Keratinocyte (primary cell): Measurements from ENCODE around the gene CENPVL2.
"Not testable (repeated sequence)": the region's sequence is repeated elsewhere in the genome, so short reads cannot be mapped to it uniquely, and the experiment has no call there.

Experiments
- EZH2 ChIP-seq: IDR thresholded peaks from one replicate; pipeline ENCODE4 v1.6.1; 2012; ENCODE audit warnings: inconsistent platforms, mild to moderate bottlenecking, low read length, moderate library complexity
- TF ChIP-seq, protein P1 (sequence below), 3 experiments: IDR thresholded peaks in 1 of 3; conservative IDR thresholded peaks in 1 of 3; optimal IDR thresholded peaks in 1 of 3; 2 replicates in 2 of 3; 3 replicates in 1 of 3; pipeline versions ENCODE3 to v1.5.1; 2011; ENCODE audit warnings: low read length in 3 of 3, mild to moderate bottlenecking in 3 of 3, moderate library complexity in 2 of 3, control low read depth in 1 of 3, inconsistent platforms in 1 of 3; ENCODE audit not compliant: insufficient read depth in 2 of 3; ENCODE audit errors: extremely low read depth in 1 of 3

DNA sequence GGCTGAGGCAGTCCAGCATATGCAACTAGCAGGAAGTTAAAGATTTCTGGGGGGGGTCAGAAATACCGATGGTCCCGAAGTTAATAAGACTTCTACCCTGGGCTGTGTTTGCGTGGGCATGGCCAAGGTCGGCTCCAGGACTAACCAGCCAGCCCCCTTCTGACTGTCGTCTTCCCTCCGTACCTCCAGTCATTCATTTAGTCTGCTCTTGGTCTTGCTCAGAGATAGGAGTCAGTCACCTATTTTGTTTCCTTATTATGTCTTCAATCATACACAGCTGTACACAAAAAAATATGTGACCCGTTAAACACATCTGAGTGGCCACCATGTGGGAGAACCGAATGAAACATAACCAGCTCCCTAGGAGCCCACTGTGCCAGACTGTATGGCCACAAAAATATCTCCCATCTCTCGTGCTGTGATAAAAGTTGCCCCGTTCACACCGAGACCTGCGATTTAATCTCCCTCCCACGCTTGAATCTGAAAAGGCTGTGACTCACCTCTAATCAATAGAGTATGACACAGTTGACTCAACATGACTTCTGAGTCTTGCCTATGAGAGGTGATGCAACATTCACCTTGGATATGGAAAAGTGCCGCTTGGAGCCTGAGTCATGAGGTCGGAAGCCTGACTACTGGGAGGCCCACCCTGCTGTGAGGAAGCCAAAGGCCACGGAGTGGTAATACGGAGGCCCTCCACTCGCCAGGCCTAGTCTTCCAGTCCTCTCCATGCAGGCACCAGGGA lies 2.8 kb downstream of the CENPVL2 start:
- TF ChIP-seq, protein P1, sequence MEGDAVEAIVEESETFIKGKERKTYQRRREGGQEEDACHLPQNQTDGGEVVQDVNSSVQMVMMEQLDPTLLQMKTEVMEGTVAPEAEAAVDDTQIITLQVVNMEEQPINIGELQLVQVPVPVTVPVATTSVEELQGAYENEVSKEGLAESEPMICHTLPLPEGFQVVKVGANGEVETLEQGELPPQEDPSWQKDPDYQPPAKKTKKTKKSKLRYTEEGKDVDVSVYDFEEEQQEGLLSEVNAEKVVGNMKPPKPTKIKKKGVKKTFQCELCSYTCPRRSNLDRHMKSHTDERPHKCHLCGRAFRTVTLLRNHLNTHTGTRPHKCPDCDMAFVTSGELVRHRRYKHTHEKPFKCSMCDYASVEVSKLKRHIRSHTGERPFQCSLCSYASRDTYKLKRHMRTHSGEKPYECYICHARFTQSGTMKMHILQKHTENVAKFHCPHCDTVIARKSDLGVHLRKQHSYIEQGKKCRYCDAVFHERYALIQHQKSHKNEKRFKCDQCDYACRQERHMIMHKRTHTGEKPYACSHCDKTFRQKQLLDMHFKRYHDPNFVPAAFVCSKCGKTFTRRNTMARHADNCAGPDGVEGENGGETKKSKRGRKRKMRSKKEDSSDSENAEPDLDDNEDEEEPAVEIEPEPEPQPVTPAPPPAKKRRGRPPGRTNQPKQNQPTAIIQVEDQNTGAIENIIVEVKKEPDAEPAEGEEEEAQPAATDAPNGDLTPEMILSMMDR (optimal IDR thresholded peaks at IDR 0.05 in 1 of 3, IDR thresholded peaks at IDR 0.05 in 1 of 3, conservative IDR thresholded peaks at IDR 0.05 in 1 of 3; ENCODE audit: extremely low read depth in 1 of 3, insufficient read depth in 2 of 3, low read length in 3 of 3), result not testable (repeated sequence)
- TF ChIP-seq EZH2, result not testable (repeated sequence)
